GM12873 (cell line): Measurements from ENCODE around the gene HORMAD2.

Experiments used
- TF ChIP-seq, protein P1 (sequence below): IDR thresholded peaks from 2 replicates; pipeline ENCODE4 v1.5.1; 2012; ENCODE audit warnings: low read depth, mild to moderate bottlenecking, moderate library complexity, low read length, control low read depth; ENCODE audit not compliant: insufficient read depth; ENCODE audit errors: missing control alignments

The HORMAD2 gene

DNA sequence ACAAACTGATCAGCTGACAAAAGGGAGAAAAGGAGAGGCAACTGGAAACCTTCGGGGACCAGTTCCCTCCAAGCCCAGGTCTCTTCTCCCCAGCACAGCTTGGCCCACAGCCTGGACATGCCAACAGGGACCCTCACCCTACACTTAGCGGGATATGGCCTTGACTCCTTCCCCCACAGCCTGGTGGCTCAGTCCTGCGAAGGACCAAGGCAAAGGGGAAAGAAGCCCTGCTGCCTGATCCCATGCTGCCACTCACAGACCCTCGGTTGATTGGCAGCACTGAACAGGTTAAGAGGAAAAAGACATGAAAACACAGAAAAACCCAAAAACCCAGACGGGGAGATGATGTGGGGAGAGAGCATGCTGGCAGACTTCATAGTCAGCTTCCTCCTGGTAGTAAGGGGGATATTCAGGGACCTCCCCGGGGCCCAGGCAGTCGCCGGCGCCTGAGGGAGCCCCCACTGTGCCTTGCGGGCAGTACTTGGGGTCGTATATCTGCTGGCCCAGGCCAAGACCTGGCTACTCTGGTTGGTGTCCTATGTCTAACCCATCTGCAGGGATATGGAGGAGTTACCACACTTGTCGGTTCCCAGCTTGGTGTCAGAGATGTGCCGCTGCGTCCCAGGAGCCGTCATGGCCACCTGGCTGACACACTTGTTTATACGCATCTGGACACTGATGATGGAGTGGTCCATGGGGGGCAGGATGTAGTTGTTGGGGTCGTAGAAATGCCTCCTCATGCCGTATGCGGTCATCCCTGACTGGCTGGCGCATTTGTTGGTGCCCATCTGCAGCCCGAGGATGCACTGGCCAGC lies 34.2 kb upstream of the HORMAD2 start:
- TF ChIP-seq, protein P1, sequence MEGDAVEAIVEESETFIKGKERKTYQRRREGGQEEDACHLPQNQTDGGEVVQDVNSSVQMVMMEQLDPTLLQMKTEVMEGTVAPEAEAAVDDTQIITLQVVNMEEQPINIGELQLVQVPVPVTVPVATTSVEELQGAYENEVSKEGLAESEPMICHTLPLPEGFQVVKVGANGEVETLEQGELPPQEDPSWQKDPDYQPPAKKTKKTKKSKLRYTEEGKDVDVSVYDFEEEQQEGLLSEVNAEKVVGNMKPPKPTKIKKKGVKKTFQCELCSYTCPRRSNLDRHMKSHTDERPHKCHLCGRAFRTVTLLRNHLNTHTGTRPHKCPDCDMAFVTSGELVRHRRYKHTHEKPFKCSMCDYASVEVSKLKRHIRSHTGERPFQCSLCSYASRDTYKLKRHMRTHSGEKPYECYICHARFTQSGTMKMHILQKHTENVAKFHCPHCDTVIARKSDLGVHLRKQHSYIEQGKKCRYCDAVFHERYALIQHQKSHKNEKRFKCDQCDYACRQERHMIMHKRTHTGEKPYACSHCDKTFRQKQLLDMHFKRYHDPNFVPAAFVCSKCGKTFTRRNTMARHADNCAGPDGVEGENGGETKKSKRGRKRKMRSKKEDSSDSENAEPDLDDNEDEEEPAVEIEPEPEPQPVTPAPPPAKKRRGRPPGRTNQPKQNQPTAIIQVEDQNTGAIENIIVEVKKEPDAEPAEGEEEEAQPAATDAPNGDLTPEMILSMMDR, result no peak

- TF ChIP-seq, protein P1, result no peak
These were observed 33.4 kb upstream of the HORMAD2 start for GRCh38 chr22:30046716-30047363.

DNA sequence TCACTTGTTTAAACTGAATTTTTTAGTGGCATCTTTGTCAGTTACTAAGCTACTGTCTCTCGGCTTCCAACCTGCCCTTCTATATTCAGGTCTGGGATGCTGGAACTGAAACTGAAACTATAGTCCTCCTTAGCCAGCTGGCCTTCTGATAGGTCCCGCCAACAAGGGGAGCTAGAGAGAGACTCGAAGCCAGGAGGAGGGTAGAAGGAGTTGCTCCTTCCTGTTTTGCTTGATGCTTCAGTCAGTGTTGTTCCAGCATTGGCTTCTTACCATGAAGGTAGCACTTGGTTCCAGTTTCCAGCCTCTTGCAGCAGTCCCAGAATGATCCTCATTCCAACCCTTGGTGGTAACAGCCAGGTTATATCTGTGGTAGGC lies 32.9 kb upstream of the HORMAD2 start:
- TF ChIP-seq, protein P1, result no peak

GRCh38 chr22:30048681-30049080 lies 31.6 kb upstream of the HORMAD2 start:
- TF ChIP-seq, protein P1, result no peak

- TF ChIP-seq, protein P1, result no peak
These were observed 26.0 kb upstream of the HORMAD2 start for GRCh38 chr22:30054067-30054763.

DNA sequence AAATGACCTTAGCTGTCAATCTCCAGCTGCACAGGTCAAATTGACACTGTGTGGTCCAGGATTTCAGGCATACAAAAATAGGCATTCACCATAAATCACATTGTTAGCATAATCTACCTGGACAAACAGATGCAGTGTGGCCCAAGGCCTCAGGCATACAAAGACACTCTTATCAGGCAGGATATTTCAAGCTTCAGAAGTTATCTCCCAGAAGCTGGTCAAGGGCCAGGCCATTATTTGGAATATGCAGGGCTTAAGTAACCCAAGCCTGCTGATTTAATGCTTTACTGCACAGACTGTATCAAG lies 25.5 kb upstream of the HORMAD2 start:
- TF ChIP-seq, protein P1, result no peak

DNA sequence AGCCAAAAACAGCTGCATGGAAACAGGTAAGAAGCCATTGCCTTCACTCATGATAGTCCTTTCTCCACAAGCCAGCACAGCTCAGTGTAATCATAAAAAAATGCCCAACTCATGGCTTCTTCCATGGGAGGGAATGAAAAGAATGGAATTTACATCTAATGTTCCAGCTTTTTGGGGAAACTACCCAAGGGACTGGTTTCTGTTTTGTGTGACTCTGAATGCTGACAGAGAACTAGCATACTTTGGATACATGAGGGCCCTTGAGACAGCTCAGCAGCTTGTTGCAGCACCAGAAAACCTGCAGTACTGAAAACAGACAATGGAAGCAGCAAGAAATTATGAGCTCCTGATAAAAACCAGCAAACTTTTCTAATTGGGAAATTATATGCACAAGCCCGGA lies 24.2 kb upstream of the HORMAD2 start:
- TF ChIP-seq, protein P1, result no peak
